ENCODE measurements around the gene TAF11L8. TPM values are rescaled to one million over a fixed set of nuclear protein-coding genes. Genes with fewer than 3 reads are reported as not detected.
"Not testable (repeated sequence)": the region's sequence is repeated elsewhere in the genome, so short reads cannot be mapped to it uniquely, and the experiment has no call there.

Gene TAF11L8
- not detected in 2 replicates for total RNA-seq (2014; rRNA removed; shearing (Covaris generic))

- in situ Hi-C loops (cut with HindIII; ENCODE audit: low sequenced_read_pairs); DNase-seq (ENCODE audit: low spot score): not testable (repeated sequence)
These were observed at the start of gene TAF11L8 for GRCh38 chr5:17590860-17591259. TSS of gene TAF11L8 (minus strand) at chr5:17590960.

- in situ Hi-C loops (cut with HindIII; ENCODE audit: low sequenced_read_pairs) = no loop called here
- DNase-seq (ENCODE audit: low spot score) = no peak
These were observed 43.4 kb upstream of the TAF11L8 start, which contains the start of gene TAF11L14 for GRCh38 chr5:17634160-17634559. TSS of gene TAF11L14 (plus strand) at chr5:17634460.

- in situ Hi-C loops (cut with HindIII; ENCODE audit: low sequenced_read_pairs); DNase-seq (ENCODE audit: low spot score): not testable (repeated sequence)
These were observed 41.0 kb upstream of the TAF11L8 start, which contains the start of gene TAF11L13 for GRCh38 chr5:17631788-17632187. TSS of gene TAF11L13 (plus strand) at chr5:17632088.

- in situ Hi-C loops (cut with HindIII; ENCODE audit: low sequenced_read_pairs) = no loop called here
- no peak for DNase-seq (ENCODE audit: low spot score)
These were observed 34.9 kb upstream of the TAF11L8 start for GRCh38 chr5:17625686-17626085.

- in situ Hi-C loops (cut with HindIII; ENCODE audit: low sequenced_read_pairs) = no loop called here
- DNase-seq (ENCODE audit: low spot score) = no peak
These were observed 29.9 kb upstream of the TAF11L8 start for GRCh38 chr5:17620627-17621026.

GRCh38 chr5:17619354-17619753, 28.6 kb upstream of the TAF11L8 start:
- in situ Hi-C loops (cut with HindIII; ENCODE audit: low sequenced_read_pairs) = no loop called here
- no peak for DNase-seq (ENCODE audit: low spot score)

DNA sequence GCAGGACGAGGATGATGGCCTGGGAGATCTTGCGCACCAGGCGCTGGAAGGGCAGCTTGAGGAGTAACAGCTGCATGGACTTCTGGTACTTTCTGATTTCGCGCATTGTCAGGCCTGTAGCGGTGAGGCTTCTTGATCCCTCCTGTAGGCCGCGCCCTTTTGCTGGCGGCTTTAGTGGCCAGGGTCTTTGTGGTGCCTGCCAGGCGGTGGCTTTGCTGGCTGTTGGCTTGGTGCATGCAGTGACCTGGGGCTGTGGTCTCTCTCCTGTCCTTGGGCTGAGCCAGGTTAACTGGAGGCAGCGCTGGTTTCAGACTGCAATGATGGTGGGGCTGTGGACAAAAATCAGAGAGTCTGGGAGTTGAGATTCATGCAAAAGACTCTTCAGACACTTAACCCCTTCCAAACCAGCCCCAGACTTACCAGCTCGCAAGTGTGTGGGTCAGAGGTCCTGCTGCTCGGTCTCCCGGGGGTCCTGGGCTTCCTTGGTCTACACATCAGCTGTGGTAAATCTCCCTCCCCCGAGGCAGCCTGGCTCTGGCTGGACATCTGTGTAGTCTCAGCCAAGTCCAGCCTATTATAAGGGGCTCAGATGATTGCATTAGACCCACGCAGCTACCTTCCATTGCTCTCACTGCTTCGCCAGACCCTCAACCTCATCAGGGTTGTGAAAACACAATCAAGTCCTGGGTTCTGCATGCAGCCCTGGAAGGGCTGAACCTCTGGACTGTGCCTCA, 24.3 kb upstream of the TAF11L8 start:
- in situ Hi-C loops (cut with HindIII; ENCODE audit: low sequenced_read_pairs) = no loop called here
- DNase-seq (ENCODE audit: low spot score) = no peak

DNA sequence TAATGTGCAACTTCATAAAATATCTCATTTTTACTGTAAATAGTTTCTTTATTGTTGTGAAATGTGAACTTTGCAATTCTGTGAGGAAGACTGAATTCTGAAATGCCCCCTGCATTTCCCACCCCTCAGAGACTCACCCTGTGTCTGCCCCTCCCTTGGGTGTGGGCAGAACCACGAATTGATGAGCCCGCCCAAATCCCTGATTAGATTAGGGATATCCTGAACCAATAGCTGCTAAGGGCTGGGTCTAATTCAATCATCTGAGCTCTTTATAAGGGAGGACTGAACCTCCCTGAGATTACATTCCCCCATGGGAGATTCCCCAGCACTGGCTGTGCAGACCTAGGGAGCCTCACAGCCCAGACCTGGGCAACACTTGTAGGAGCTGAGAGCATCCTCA, 19.3 kb upstream of the TAF11L8 start, which contains the start of gene TAF11L12:
TAF11L12 (plus strand) TSS at position 301 of the 400 bp plus-strand sequence.
- DNase-seq (ENCODE audit: low spot score); in situ Hi-C loops (cut with HindIII; ENCODE audit: low sequenced_read_pairs): not testable (repeated sequence)

DNA sequence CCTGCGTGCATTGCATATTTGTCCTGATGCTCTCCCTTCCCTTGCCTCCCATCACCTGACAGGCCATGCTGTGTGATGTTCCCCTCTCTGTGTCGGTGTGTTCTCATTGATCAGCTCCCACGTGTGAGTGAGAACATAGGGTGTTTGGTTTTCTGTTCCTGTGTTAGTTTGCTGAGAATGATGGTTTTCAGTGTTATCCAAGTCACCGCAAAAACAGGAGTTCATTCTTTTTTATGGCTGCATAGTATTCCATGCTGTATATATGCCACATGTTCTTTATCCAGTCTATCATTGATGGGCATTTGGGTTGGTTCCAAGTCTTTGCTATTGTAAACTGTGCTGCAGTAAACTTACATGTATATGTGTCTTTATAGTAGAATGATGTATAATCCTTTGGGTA, 16.7 kb upstream of the TAF11L8 start:
- in situ Hi-C loops (cut with HindIII; ENCODE audit: low sequenced_read_pairs); DNase-seq (ENCODE audit: low spot score): not testable (repeated sequence)

DNA sequence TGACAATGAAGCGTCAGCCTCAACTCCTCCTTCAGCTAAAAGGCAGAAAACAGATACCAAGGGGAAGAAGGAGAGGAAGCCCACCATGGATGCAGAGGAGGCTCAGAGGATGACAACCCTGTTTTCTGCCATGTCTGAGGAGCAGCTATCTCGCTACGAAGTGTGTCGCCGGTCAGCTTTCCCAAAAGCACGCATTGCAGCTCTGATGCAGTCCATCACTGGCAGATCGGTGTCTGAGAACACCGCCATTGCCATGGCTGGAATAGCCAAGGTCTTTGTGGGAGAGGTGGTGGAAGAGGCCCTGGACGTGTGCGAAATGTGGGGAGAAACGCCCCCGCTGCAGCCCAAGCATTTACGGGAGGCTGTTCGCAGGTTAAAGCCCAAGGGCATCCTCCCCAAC, 14.2 kb upstream of the TAF11L8 start:
- in situ Hi-C loops (cut with HindIII; ENCODE audit: low sequenced_read_pairs) = no loop called here
- DNase-seq (ENCODE audit: low spot score) = no peak

DNA sequence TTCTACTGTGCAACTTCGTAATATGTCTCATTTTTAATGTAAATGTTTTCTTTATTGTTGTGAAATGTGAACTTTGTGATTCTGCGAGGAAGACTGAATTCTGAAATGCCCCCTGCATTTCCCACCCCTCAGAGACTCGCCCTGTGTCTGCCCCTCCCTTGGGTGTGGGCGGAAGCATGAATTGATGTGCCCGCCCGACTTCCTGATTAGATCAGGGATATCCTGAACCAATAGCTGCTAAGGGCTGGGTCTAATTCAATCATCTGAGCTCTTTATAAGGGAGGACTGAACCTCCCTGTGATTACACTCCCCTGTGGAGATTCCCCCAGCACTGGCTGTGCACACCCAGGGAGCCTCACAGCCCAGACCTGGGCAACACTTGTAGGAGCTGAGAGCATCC, 13.1 kb upstream of the TAF11L8 start, which contains the start of gene TAF11L11:
TAF11L11 (plus strand) TSS at position 304 of the 400 bp plus-strand sequence.
- in situ Hi-C loops (cut with HindIII; ENCODE audit: low sequenced_read_pairs); DNase-seq (ENCODE audit: low spot score): not testable (repeated sequence)

- in situ Hi-C loops (cut with HindIII; ENCODE audit: low sequenced_read_pairs) = not testable (repeated sequence)
These were observed 7.0 kb upstream of the TAF11L8 start, which contains the start of gene TAF11L10 for GRCh38 chr5:17597728-17598127. TSS of gene TAF11L10 (minus strand) at chr5:17597828.

GRCh38 chr5:17594255-17594654, 3.5 kb upstream of the TAF11L8 start, which contains the start of gene TAF11L9:
TSS of gene TAF11L9 (minus strand) at chr5:17594394.
- in situ Hi-C loops (cut with HindIII; ENCODE audit: low sequenced_read_pairs); DNase-seq (ENCODE audit: low spot score): not testable (repeated sequence)

More at GRCh38 chr5:17597728-17598127, 7.0 kb upstream of the TAF11L8 start, which contains the start of gene TAF11L10:
- not testable (repeated sequence) for DNase-seq (ENCODE audit: low spot score)

DNA sequence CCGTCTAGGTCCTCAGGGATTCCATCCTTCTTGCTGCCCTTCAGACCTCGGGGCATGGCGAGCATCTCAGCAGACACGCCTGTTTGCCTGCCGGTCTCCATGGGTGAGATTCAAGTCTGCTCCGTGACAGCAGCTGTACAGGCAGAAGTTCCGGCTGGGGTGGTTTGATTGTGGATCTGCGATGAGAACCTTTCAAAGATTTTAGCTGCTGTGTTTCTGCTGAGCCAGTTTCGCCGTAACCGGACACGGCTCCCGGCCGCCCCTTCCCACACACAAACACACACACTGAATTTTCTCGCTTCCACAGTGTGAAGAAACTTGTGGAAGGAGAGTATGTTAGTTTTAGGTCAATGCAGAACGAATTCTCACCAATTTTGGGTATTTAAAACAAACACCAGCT, 5.1 kb downstream of the TAF11L8 start, which contains the start of gene TAF11L7:
TAF11L7 (minus strand) TSS at position 101 of the 400 bp plus-strand sequence.
- DNase-seq (ENCODE audit: low spot score); in situ Hi-C loops (cut with HindIII; ENCODE audit: low sequenced_read_pairs): not testable (repeated sequence)

Other genes starting within 250 kb of the TAF11L8 start
- gene TAF11L2, start 92.7 kb downstream of the TAF11L8 start, total RNA-seq (2014; rRNA removed; shearing (Covaris generic)) = not detected in 2 replicates
- gene TAF11L3, start 72.6 kb downstream of the TAF11L8 start, total RNA-seq (2014; rRNA removed; shearing (Covaris generic)) = not detected in 2 replicates
- gene TAF11L4, start 69.2 kb downstream of the TAF11L8 start, total RNA-seq (2014; rRNA removed; shearing (Covaris generic)) = not detected in 2 replicates
- not detected in 2 replicates for gene TAF11L5, start 65.7 kb downstream of the TAF11L8 start, total RNA-seq (2014; rRNA removed; shearing (Covaris generic))
- gene TAF11L6, start 62.3 kb downstream of the TAF11L8 start, total RNA-seq (2014; rRNA removed; shearing (Covaris generic)) = not detected in 2 replicates
- gene TAF11L7, start 5.2 kb downstream of the TAF11L8 start, total RNA-seq (2014; rRNA removed; shearing (Covaris generic)) = not detected in 2 replicates
- gene TAF11L9, start 3.4 kb upstream of the TAF11L8 start, total RNA-seq (2014; rRNA removed; shearing (Covaris generic)) = not detected in 2 replicates
- not detected in 2 replicates for gene TAF11L10, start 6.9 kb upstream of the TAF11L8 start, total RNA-seq (2014; rRNA removed; shearing (Covaris generic))
- gene TAF11L11, start 13.2 kb upstream of the TAF11L8 start, total RNA-seq (2014; rRNA removed; shearing (Covaris generic)) = 0.31 TPM in 1 of 2 replicates, not detected in the other
- gene TAF11L12, start 19.4 kb upstream of the TAF11L8 start, total RNA-seq (2014; rRNA removed; shearing (Covaris generic)) = 0.10 and 0.31 TPM in 2 replicates
- gene TAF11L13, start 41.1 kb upstream of the TAF11L8 start, total RNA-seq (2014; rRNA removed; shearing (Covaris generic)) = not detected in 2 replicates
- not detected in 2 replicates for gene TAF11L14, start 43.5 kb upstream of the TAF11L8 start, total RNA-seq (2014; rRNA removed; shearing (Covaris generic))